Neural cell (in vitro differentiated cells): ENCODE results near the gene CLN6. TPM values are rescaled to one million over a fixed set of nuclear protein-coding genes. Genes with fewer than 3 reads are reported as not detected.

Experiments
- H2AFZ ChIP-seq: fragments of 200-600, 300-800 bp; sonication (generic), shearing (Covaris generic); 2 replicates; pipeline ENCODE4 v1.6.0; 2014; ENCODE audit warnings: low read depth, mild to moderate bottlenecking, antibody characterized with exemption, low read length, moderate library complexity
- H3F3A ChIP-seq: fragments of 200-600 bp; shearing (Covaris generic); 2 replicates; pipeline ENCODE4 v1.6.1; 2016; ENCODE audit warnings: mild to moderate bottlenecking, moderate library complexity, mixed read lengths, antibody characterized with exemption, low read length; ENCODE audit not compliant: insufficient read depth, poor library complexity, severe bottlenecking
- H3K27ac ChIP-seq: fragments of 200-600, 300-800 bp; sonication (generic), shearing (Covaris generic); 2 replicates; pipeline ENCODE4 v1.5.1; 2014; ENCODE audit warnings: mild to moderate bottlenecking, low read length, moderate library complexity
- H3K27me3 ChIP-seq: fragments of 300-800, 200-600 bp; sonication (generic), shearing (Covaris generic); 2 replicates; pipeline ENCODE4 v1.6.0; 2014; ENCODE audit warnings: mild to moderate bottlenecking, low read depth, low read length, moderate library complexity; ENCODE audit not compliant: insufficient read depth
- H3K36me3 ChIP-seq: fragments of 300-800, 200-600 bp; sonication (generic), shearing (Covaris generic); 2 replicates; pipeline ENCODE4 v1.5.1; 2014; ENCODE audit warnings: mild to moderate bottlenecking, antibody characterized with exemption, low read length, moderate library complexity; ENCODE audit not compliant: insufficient read depth
- H3K4me2 ChIP-seq: fragments of 300-800, 200-600 bp; sonication (generic), shearing (Covaris generic); 2 replicates; pipeline ENCODE4 v1.6.0; 2014; ENCODE audit warnings: mild to moderate bottlenecking, low read length
- H3K4me3 ChIP-seq: fragments of 300-800, 200-600 bp; sonication (generic), shearing (Covaris generic); 2 replicates; pipeline ENCODE4 v1.5.1; 2014; ENCODE audit warnings: mild to moderate bottlenecking, low read length, moderate library complexity
- H3K79me2 ChIP-seq: fragments of 200-600 bp; shearing (Covaris generic); replicated peaks from 2 replicates; pipeline ENCODE4 v1.6.0; 2014; ENCODE audit warnings: mild to moderate bottlenecking, low read length, moderate library complexity; ENCODE audit not compliant: insufficient read depth
- H3K9ac ChIP-seq: fragments of 300-800, 200-600 bp; sonication (generic), shearing (Covaris generic); 2 replicates; pipeline ENCODE4 v1.6.1; 2016; ENCODE audit warnings: mild to moderate bottlenecking, low read length, mixed read lengths
- H3K9me2 ChIP-seq: fragments of 200-600 bp; shearing (Covaris generic); 2 replicates; pipeline ENCODE4 v1.6.1; 2016; ENCODE audit warnings: mild to moderate bottlenecking, low read length, mixed read lengths; ENCODE audit not compliant: insufficient read depth
- H3K9me3 ChIP-seq: fragments of 200-600, 300-800 bp; sonication (generic), shearing (Covaris generic); 2 replicates; pipeline ENCODE4 v1.6.1; 2016; ENCODE audit warnings: mild to moderate bottlenecking, mixed run types, low read length, moderate library complexity, mixed read lengths
- H4K20me1 ChIP-seq: fragments of 200-600 bp; shearing (Covaris generic); 2 replicates; pipeline ENCODE4 v1.6.1; 2016; ENCODE audit warnings: mild to moderate bottlenecking, mixed run types; ENCODE audit not compliant: insufficient read depth
- POLR2AphosphoS5 ChIP-seq: IDR thresholded peaks from 2 replicates; pipeline ENCODE4 v1.6.1; 2012
- RAD21 ChIP-seq: fragments of 450-650 bp; conservative IDR thresholded peaks from 2 replicates; pipeline ENCODE4 v1.6.1; 2014; ENCODE audit warnings: antibody characterized with exemption, mild to moderate bottlenecking, moderate library complexity
- polyA plus RNA-seq: library from polyadenylated mRNA; depleted of rRNA; stranded (reverse); fragments of >200 nt; gene quantifications from 2 replicates; pipeline ENCODE4 v1.2.3, GENCODE V29; 2014
- TF ChIP-seq, protein P1 (sequence below): fragments of 450-650 bp; IDR thresholded peaks from 2 replicates; pipeline ENCODE4 v1.5.1; 2014; ENCODE audit warnings: antibody characterized with exemption, mild to moderate bottlenecking, moderate library complexity; ENCODE audit not compliant: poor library complexity, severe bottlenecking
- TF ChIP-seq, protein P2 (sequence below): IDR thresholded peaks from 2 replicates; pipeline ENCODE4 v1.6.1; 2012; ENCODE audit warnings: borderline replicate concordance

Gene CLN6
- polyA plus RNA-seq, 1 donor from 2014 or later = 4.9 TPM

DNA sequence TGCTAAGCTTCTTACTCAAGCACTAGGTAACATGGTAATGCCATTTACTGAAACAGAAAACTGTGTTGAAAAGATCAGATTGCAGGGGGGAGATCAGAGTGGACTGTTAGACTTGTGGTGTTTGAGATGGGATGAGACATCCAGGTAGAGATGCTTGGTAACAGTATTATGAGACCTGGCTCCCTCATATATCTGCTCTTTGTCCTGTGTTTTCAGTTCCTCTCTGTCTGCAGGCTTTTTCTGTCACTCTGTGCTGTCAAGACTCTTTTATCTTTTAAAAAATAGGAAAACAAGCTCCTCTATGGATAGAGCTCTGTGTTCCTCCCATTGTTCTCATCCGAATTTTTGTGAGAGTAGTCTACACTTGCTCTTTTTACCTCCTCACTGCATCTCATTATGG lies 72.5 kb downstream of the CLN6 start:
- Histone ChIP-seq H3K4me2 (no peak overlapping the region), H4K20me1 (no peaks in the 10 kb centered on the region), H3K27ac (no peak overlapping the region), H3K9me2 (no peaks in the 10 kb centered on the region), H3K79me2 (no peaks in the 10 kb centered on the region), H3F3A (no peaks in the 10 kb centered on the region), H2AFZ (no peak overlapping the region), H3K9me3 (no peaks in the 10 kb centered on the region), H3K27me3 (no peaks in the 10 kb centered on the region), H3K36me3 (peaks cover 10% of the 10 kb centered on the region), H3K4me3 (no peak overlapping the region), H3K9ac (no peak overlapping the region)
- TF ChIP-seq, protein P1, sequence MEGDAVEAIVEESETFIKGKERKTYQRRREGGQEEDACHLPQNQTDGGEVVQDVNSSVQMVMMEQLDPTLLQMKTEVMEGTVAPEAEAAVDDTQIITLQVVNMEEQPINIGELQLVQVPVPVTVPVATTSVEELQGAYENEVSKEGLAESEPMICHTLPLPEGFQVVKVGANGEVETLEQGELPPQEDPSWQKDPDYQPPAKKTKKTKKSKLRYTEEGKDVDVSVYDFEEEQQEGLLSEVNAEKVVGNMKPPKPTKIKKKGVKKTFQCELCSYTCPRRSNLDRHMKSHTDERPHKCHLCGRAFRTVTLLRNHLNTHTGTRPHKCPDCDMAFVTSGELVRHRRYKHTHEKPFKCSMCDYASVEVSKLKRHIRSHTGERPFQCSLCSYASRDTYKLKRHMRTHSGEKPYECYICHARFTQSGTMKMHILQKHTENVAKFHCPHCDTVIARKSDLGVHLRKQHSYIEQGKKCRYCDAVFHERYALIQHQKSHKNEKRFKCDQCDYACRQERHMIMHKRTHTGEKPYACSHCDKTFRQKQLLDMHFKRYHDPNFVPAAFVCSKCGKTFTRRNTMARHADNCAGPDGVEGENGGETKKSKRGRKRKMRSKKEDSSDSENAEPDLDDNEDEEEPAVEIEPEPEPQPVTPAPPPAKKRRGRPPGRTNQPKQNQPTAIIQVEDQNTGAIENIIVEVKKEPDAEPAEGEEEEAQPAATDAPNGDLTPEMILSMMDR = no peak
- TF ChIP-seq RAD21 (no peak), POLR2AphosphoS5 (no peak)
- TF ChIP-seq, protein P2, sequence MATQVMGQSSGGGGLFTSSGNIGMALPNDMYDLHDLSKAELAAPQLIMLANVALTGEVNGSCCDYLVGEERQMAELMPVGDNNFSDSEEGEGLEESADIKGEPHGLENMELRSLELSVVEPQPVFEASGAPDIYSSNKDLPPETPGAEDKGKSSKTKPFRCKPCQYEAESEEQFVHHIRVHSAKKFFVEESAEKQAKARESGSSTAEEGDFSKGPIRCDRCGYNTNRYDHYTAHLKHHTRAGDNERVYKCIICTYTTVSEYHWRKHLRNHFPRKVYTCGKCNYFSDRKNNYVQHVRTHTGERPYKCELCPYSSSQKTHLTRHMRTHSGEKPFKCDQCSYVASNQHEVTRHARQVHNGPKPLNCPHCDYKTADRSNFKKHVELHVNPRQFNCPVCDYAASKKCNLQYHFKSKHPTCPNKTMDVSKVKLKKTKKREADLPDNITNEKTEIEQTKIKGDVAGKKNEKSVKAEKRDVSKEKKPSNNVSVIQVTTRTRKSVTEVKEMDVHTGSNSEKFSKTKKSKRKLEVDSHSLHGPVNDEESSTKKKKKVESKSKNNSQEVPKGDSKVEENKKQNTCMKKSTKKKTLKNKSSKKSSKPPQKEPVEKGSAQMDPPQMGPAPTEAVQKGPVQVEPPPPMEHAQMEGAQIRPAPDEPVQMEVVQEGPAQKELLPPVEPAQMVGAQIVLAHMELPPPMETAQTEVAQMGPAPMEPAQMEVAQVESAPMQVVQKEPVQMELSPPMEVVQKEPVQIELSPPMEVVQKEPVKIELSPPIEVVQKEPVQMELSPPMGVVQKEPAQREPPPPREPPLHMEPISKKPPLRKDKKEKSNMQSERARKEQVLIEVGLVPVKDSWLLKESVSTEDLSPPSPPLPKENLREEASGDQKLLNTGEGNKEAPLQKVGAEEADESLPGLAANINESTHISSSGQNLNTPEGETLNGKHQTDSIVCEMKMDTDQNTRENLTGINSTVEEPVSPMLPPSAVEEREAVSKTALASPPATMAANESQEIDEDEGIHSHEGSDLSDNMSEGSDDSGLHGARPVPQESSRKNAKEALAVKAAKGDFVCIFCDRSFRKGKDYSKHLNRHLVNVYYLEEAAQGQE = no peak

Other genes with a start within 250 kb of the CLN6 start
- 13.3 and 14.3 TPM in 2 replicates for gene PIAS1, start 175.4 kb downstream of the CLN6 start, polyA plus RNA-seq
- gene CALML4, start 24.4 kb downstream of the CLN6 start, polyA plus RNA-seq = 0.43 and 0.82 TPM in 2 replicates
- 51.1 and 58.0 TPM in 2 replicates for gene FEM1B, start 48.0 kb upstream of the CLN6 start, polyA plus RNA-seq
- 0.04 TPM in 1 of 2 replicates, not detected in the other for gene ITGA11, start 202.4 kb upstream of the CLN6 start, polyA plus RNA-seq